Stimulated activated CD8-positive, alpha-beta memory T cell treated with anti-CD3 and anti-CD28 coated beads, Interleukin-2, amount 100 ng/mL, for 1 hour (primary cell): ENCODE data around the gene TBC1D5.
"Not testable (repeated sequence)": the region's sequence is repeated elsewhere in the genome, so short reads cannot be mapped to it uniquely, and the experiment has no call there.

Experiments used
- DNase-seq, 2 donors: peaks; one replicate each; pipeline ENCODE4 v3.0.0-alpha.2; 2020; ENCODE audit warnings: low read depth in 2 of 2

TBC1D5 gene

DNA sequence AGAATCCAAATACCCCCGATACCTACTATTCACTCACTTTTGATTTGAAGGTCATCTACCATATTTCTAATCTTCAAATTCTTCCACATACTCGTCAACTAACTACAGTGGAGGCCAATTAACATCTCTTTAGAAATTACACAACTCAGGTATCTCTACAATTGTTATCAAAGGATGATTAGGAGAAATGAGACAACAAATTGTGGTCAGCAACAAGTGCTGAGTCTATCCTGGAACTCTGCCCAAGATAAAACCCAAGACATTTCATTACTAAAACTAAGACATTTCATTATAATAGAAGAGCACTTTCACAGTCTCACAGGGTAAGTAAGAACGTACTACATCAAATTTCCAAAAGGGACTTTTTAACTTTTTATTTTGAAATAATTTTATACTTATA lies 100.0 kb downstream of the TBC1D5 start:
- no peak for DNase-seq

DNA sequence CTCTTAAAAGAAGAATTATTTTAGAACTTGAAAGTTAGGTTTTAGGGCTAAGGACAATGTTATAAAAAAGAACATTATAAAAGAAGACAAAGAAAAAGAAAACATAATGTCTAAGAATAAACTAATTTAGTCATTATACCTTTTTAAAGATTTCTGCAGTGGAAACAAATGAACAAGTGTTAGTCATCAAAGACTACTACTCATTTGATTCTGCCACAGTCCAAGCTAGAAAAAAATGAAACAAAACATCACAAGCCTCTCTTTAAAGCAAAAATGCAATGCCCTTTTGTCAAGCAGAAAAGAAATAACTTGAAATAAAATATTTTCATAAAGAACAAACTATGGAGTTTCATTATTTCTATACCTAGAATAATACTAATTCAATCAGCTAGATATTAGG lies 102.0 kb downstream of the TBC1D5 start:
- DNase-seq, result no peak

DNA sequence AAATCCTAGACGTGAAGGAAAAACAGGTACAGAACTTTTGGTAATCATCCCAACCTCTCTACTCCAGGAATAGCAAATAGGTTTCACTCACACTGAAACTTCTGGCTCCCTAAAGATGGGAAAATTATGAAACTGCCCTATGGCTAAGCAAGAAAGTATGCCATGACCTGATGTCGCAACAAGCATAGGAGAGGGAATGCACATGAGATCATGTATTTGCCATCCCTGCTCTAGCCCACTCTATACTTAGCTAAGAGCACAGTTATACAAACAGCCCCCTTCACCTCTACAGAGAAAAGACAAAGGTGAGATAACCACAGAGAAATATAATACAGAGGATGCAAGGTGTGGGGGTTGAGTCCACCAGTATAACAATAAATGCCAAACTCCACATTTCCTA lies 102.7 kb downstream of the TBC1D5 start:
- DNase-seq, result no peak

DNA sequence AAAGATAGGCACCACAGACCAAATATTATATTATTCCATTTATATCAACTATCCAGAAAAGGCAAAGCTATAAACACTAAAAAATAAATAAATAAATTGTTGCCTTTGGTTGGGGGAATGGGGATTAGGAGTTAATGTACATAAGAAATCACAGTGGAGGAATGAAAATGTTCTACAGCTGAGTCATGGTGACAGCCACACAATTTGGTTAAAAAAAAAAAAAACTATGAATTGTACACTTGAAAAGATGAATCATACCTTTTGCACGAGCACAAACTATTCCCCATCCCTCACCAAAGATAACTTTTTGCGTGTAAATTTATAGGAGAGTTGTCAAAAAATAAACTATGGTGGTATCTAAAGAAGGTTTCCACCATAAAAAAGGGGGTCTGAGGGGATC lies 103.2 kb downstream of the TBC1D5 start:
- no peak for DNase-seq

DNA sequence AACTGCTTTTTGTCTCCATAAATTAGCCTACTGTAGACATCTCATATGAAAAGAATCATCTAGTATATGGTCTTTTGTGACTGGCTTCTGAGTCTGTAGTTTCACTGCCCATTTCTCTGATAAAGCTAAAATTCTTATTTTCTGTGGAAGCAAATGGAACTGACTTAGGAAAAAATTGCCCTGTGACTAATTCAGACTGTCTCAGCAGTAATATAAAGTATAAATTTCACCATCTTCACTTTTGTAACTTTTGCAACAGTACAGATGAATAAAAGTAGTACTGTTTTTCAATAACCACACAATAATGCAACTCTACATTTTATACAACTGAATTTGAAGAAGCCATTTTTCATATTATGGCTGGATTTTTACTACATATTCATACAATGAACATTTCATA lies 104.1 kb downstream of the TBC1D5 start:
- no peak for DNase-seq

DNA sequence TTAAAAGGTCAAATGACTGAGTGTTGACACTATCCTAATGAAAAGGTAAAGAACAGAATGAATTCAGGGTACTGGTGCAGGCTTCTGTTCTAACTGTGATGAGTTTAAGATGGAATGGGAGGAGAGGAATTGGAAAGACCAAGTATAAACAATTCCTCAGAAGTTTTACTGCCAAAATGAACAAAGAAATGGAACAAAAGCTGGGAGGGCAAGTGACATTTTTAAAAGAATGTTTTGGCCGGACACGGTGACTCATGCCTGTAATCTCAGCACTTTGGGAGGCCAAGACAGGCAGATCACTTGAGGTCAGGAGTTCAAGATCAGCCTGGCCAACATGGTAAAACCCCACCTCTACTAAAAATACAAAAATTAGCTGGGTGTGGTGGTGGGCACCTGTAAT lies 106.8 kb downstream of the TBC1D5 start:
- DNase-seq, result not testable (repeated sequence)

DNA sequence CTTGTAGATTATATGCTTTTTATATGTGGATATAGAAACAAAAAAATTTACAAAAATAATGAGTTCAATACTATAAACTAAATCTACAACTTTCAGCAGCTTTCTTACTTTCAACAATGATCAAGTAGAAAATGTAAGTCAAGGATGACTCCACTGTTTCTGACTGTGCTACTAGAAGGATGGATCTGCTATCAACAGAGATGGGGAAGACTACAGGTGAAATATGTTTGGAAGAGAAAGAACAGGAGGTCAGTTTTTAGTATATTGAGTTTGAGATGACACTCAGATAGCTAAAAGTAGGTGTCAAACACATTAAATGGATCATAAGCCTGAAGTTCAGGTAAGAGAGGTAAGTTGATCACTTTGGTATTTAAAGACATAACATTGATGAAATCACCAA lies 107.5 kb downstream of the TBC1D5 start:
- DNase-seq, result no peak

DNA sequence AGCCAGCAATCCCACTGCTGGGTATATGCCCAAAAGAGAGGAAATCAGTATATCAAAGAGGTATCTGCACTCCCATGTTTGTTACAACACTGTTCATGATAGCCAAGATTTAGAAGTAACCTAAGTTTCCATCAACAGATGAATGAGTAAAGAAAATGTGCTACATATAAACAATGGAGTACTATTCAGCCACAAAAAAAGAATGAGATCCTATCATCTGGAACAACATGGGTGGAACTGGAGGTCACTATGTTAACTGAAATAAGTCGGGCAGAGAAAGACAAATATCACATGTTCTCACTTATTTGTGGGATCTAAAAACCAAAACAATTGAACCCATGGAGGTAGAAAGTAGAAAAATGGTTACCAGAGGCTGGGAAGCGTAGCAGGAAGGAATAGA lies 108.2 kb downstream of the TBC1D5 start:
- DNase-seq, result no peak

DNA sequence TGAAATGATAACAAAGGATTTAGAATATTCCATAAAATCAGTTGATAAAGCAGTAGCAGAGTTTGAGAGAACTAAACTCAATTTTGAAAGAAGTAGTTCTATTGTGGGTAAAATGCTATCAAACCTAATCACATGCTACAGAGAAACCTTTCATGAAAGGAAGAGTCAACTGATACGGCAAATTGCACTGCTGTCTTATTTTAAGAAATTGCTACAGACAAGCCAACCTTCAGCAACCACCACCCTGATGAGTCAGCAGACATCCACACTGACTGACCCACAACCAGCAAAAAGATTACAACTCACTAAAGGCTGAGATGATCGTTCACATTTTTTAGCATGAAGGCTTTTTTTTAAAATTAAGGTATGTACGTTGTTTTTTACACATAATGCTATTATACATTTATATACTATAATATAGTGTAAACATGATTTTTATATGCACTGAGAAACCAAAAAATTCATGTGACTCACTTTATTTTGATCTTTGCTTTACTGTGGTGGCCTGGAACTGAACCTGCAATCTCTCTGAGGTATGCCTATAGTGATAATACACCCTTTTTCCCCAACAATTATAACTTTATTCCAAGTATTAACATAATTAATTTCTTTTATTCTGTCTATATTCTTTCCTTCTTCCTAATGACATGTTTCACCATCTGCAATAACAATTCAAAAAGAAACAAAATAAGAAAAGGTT lies 109.9 kb downstream of the TBC1D5 start:
- DNase-seq, result no peak

DNA sequence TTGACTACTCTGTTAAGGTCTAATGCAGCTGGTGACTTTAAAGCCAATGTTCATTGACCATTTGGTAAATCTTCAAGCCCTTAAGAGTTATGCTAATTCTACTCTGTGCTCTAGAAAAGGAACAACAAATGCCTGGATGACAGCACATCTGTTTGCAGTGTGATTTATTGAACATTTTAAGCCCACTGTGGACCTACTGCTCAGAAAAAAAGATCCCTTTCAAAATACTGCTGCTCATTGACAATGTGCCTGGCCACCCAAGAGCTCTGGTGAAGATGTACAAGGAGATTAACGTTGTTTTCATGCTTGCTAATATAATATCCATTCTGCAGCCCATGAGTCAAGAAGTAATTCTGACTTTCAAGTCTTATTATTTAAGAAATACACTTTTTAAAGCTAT lies 110.8 kb downstream of the TBC1D5 start:
- DNase-seq, result no peak

DNA sequence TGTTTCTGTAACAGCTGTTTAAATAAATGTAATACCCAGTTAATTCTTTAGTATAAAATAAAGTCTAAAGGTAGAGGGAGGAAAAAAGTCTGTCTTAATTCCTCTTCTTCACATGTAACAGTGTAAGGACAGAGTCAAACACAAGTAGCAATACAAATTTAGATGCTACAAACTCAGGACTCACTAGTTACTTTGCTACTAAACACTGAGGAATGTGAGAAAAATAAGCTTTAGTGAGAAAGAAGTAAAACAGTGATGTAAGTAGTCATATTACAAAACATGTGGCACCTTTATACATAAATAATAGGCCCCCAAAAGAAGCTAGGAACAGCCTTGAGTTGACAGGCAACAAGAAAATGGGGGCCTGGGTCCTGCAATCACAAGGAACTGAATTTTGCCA lies 113.0 kb downstream of the TBC1D5 start:
- no peak for DNase-seq

DNA sequence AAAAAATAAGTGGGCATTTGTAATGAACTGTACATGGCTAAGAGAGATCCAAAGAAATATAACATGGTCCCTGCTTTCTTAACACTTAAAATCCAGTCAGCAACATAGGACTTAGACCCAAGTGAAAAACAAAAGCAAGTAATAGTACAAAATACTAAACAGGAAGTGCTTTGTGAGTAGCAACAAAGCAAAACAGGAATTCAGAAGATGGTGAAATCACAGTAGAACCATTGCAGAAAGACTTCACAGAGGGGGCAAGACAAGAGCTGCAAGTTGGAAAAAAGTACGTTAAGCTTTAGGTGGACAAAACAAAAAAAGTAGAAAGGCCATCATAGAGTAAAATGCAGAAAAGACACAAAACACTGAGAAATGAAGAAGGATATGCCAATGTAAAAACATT lies 116.0 kb downstream of the TBC1D5 start:
- no peak for DNase-seq

DNA sequence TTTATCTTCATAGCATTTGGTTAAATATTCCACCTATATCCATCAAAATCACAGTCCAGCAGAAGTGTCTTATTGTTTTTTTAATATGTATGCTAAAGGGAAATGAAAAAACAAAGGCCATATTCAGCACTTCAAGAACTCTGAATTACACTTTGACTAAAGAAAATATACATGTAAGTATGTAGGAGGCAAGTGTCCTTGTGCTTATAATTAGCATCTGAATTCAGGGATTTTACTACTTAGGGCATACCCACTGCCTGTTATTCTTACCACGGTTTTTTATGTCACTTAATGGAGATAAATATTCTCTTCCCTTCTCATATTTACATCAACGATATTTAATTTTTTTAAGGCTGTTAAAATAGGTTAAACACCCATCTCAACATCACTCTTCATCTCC lies 117.3 kb downstream of the TBC1D5 start:
- DNase-seq, result no peak

DNA sequence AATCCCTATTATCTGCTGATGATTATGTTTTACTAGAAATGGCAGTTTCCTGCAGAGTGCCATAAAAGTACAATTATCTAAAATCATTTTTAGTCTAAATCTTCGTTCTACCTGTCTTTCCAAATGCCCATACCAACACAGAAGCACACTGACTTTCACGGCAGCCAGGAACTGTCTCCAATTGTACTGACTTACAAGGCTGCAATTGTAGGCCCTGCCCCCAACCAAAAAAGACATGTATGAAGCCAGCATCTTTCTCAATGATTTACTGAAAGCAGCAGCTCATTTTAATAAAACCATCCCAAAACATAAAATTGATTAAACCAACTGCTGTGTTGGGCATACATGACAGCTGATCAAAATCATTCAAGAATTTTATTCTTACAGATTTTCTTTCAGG lies 119.0 kb downstream of the TBC1D5 start:
- DNase-seq, result no peak

DNA sequence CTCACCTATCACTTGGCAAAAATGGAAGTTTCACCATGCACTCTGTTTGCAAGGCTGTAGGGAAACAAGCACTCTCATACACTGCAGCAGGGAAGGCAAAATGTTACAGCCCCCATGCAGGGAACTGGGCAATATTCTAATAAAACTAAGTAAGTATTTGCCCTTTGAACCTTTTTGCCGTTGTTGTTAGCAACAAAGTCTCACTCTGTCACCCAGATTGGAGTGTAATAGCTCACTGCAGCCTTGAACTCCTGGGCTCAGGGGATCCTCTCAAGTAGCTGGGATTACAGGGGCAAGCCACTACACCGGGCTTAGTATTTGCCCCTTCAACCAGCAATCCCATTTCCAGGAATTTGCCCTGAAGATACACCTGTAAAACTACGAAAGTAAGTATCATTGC lies 122.5 kb downstream of the TBC1D5 start:
- no peak for DNase-seq

DNA sequence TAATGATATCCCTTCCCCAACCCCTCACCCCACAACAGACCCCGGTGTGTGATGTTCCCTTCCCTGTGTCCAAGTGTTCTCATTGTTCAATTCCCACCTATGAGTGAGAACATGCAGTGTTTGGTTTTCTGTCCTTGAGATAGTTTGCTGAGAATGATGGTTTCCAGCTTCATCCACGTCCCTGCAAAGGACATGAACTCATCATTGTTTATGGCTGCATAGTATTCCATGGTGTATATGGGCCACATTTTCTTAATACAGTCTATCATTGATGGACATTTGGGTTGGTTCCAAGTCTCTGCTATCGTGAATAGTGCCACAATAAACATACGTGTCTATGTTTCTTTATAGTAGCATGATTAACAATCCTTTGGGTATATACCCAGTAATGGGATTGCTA lies 129.4 kb downstream of the TBC1D5 start:
- DNase-seq, result not testable (repeated sequence)

DNA sequence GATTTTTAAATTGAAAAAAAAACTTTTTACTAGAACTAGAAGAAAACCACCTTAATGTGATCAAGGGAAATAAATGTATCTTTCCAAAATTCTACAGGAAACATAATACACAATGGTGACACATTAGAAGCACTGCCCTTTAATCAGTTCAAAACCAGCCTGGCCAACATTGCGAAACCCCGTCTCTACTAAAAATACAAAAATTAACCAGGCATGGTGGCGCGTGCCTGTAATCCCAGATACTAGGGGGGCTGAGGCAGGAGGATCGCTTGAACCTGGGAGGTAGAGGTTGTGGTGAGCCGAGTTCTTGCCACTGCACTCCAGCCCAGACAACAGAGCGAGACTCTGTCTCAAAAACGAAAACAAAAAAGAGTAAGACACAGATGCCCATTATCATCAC lies 134.5 kb downstream of the TBC1D5 start:
- no peak for DNase-seq

DNA sequence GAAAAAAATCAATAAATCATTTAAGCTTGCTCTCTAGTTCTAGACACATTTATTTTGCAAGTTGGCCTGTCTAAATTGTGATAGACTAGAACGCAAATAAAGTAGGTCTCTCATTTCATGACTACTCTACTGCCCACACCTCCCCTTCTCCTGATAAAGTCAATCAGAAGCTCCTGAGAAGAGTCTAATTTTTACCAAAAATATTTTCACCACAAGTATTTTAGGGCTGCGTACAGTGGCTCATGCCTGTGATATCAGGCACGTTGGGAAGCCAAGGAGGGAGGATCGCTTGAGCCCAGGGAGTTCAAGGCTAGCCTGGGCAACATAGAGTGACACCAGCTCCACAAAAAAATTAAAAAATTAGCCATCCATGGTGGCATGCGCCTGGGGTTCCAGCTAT lies 136.5 kb downstream of the TBC1D5 start:
- DNase-seq, result no peak

DNA sequence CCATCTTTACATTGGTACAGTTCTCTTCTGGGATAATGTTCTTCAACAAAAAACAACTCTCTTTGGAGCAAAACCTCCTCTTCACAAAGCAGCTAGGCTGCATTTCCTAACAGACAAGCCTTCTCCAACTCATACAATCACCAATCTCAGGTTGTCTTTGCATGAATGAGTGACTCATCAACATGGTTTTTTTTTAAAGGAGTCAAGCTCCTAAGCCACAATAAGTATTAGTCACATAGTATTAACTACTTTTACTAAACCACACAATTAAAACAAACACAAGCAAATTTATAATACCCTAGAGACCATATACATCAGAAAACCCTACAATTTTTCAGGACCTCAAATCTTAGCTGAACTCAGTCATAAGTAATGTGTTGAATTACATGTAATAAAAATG lies 137.4 kb downstream of the TBC1D5 start:
- DNase-seq, result no peak

DNA sequence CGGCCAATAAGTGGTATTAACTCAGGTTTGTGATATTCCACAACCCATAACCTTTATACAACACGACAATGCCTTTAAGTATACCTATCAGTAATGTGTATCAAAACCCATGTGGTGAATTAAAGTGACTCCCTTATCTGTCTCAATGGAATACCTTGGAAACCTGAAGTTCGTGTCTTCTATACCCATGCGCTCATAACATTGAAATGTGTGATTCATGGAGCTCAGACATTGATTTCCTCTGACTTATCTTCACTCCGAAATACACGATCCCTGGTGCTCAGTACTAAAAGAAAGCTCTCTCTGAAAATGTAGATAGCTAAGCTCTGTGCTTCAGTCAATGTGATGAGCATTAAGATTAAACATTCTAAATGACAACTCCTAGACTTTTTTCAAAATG lies 140.3 kb downstream of the TBC1D5 start:
- DNase-seq, result no peak

DNA sequence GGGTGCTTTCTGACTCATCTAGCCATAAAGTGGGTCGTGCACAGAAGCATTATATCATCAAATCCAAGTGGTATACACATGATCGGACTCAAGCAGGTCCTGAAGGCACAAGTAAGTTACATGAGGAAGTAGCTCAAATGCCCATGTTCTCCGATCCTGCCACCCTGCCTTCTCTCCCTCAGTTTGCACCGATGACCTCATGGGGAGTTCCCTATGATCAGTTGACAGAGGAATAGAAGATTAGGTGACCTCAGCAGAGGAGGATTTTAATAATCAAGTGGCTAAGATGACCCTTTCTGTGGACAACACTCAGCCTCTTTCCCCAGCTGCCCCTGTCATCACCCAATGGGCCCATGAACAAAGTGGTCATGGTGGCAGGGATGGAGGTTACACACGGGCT lies 149.5 kb downstream of the TBC1D5 start:
- no peak for DNase-seq

DNA sequence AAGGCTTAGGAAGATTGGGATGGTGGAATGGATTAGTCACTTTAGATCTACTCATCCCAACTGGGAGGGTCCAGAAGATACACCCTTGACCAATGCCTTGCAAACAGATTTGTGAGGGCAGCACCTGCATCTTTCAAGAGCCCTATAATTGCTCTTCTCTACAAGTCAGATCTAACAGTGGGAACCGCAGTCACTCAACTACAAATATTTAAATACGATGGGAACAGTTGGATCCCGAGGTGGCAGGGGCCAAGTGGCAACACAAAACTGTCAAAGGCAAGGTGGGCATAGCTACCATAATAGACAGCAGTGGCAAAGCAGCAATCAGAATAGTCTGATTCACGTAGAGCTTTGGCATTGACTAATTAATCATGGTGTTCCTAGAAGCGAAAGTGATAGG lies 152.0 kb downstream of the TBC1D5 start:
- DNase-seq, result no peak

DNA sequence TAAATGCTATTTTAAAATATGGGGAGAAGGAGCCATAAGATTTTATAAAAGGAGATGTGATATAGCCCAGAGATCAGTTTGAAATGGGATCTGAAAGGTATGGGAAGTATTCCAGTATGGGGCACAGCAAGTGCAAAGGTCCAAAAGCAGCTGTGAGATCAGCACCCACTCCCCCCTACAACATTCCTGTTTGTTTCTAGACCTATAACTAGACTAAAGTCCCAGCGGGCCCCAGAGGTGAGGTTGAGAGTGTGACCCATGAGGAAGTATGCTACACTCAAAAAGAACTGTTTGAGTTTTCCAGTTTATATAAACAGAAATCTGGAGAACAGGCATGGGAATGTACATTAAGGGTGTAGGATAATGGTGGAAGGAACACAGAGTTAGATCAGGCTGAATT lies 152.5 kb downstream of the TBC1D5 start:
- no peak for DNase-seq

DNA sequence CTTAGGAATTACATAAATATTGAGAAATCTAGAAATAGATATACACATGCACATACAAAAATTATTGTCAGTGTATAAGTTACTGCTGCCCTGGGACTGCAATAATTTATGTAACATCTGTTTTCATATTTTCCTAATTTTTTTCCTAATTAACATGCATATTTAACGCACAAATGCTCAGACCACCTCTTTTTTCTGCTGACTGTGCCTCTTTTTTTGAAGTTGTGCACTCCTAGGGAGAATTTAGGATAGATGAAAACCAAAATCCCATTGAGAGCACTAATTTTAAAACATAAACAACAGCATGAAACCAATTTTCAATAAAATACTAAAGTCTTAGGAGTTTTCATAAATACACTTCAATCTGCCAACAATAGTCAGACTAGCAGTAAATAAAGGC lies 154.0 kb downstream of the TBC1D5 start:
- no peak for DNase-seq
